RWPE2 (cell line): Measurements from ENCODE around the gene ZNF236.

Source experiments
- ATAC-seq: fragments of 200-7000 bp; cut with Tn5 transposase; 3 replicates; pipeline ENCODE4 v1.9.1; 2021; ENCODE audit warnings: low read depth
- DNase-seq: peaks from one replicate; pipeline ENCODE4 v3.0.0-alpha.2; 2020; ENCODE audit warnings: low spot score
- H3K27ac ChIP-seq: fragments of 450-650 bp; 2 replicates; pipeline ENCODE4 v1.5.1; 2017; ENCODE audit warnings: mild to moderate bottlenecking; ENCODE audit not compliant: poor library complexity, severe bottlenecking
- H3K27me3 ChIP-seq: fragments of 250-450 bp; sonication (Bioruptor Pico); 2 replicates; pipeline ENCODE4 v1.5.1; 2021; ENCODE audit warnings: mild to moderate bottlenecking, moderate library complexity; ENCODE audit not compliant: insufficient read depth, poor library complexity, severe bottlenecking
- H3K36me3 ChIP-seq: fragments of 250-450 bp; sonication (Bioruptor Pico); 2 replicates; pipeline ENCODE4 v1.5.1; 2020; ENCODE audit warnings: low read depth, mild to moderate bottlenecking, moderate library complexity
- H3K4me1 ChIP-seq: fragments of 250-450 bp; sonication (Bioruptor Pico); 2 replicates; pipeline ENCODE4 v1.5.1; 2021; ENCODE audit warnings: mild to moderate bottlenecking, moderate library complexity; ENCODE audit not compliant: insufficient read depth, poor library complexity, severe bottlenecking
- H3K4me3 ChIP-seq: fragments of 250-450 bp; sonication (Bioruptor Pico); 2 replicates; pipeline ENCODE4 v1.5.1; 2021; ENCODE audit warnings: mild to moderate bottlenecking, moderate library complexity; ENCODE audit not compliant: severe bottlenecking
- H3K9me3 ChIP-seq: fragments of 250-450 bp; sonication (Bioruptor Pico); 2 replicates; pipeline ENCODE4 v1.5.1; 2021; ENCODE audit warnings: mild to moderate bottlenecking, moderate library complexity; ENCODE audit not compliant: severe bottlenecking
- CTCF ChIP-seq: fragments of 450-650 bp; IDR thresholded peaks from one replicate; pipeline ENCODE4 v1.5.1; 2017; ENCODE audit warnings: mild to moderate bottlenecking, moderate library complexity; ENCODE audit not compliant: poor library complexity, severe bottlenecking

ZNF236 gene

GRCh38 chr18:76875390-76876325, 53.3 kb downstream of the ZNF236 start:
- no peaks in the 10 kb centered on the region for H3K4me1 ChIP-seq
- no peak overlapping the region for H3K27ac ChIP-seq
- TF ChIP-seq CTCF = peak; percentile 42
- ATAC-seq (0 out of 3 replicates have a peak, but pooled peaks have one; percentile 25), DNase-seq (no peak)
- no peak overlapping the region for H3K4me3 ChIP-seq
- H3K9me3 ChIP-seq = no peaks in the 10 kb centered on the region
- peaks cover 67% of the 10 kb centered on the region for H3K36me3 ChIP-seq
- H3K27me3 ChIP-seq = no peaks in the 10 kb centered on the region

GRCh38 chr18:76878426-76878825, 56.1 kb downstream of the ZNF236 start:
- H3K27me3 ChIP-seq = no peaks in the 10 kb centered on the region
- no peak for DNase-seq

GRCh38 chr18:76880026-76880425, 57.7 kb downstream of the ZNF236 start:
- H3K4me3 ChIP-seq = no peak overlapping the region
- no peak for DNase-seq
- no peaks in the 10 kb centered on the region for H3K4me1 ChIP-seq
- H3K27ac ChIP-seq = no peak overlapping the region
- TF ChIP-seq CTCF = no peak
- H3K9me3 ChIP-seq = no peaks in the 10 kb centered on the region
- no peaks in the 10 kb centered on the region for H3K27me3 ChIP-seq
- H3K36me3 ChIP-seq = peaks cover 79% of the 10 kb centered on the region
- ATAC-seq = no peak

More at GRCh38 chr18:76878426-76878825, 56.1 kb downstream of the ZNF236 start:
- ATAC-seq = no peak
- Histone ChIP-seq H3K36me3 (peaks cover 65% of the 10 kb centered on the region), H3K4me1 (no peaks in the 10 kb centered on the region), H3K9me3 (no peaks in the 10 kb centered on the region), H3K4me3 (no peak overlapping the region), H3K27ac (no peak overlapping the region)
- TF ChIP-seq CTCF = no peak

- no peak for ATAC-seq
Observed at GRCh38 chr18:76881744-76882143, 59.4 kb downstream of the ZNF236 start.

More at GRCh38 chr18:76881744-76882143, 59.4 kb downstream of the ZNF236 start:
- DNase-seq = no peak
- no peaks in the 10 kb centered on the region for H3K27me3 ChIP-seq
- no peak for TF ChIP-seq CTCF
- H3K36me3 ChIP-seq = peaks cover 74% of the 10 kb centered on the region
- H3K9me3 ChIP-seq = no peaks in the 10 kb centered on the region
- H3K4me1 ChIP-seq = no peaks in the 10 kb centered on the region
- H3K4me3 ChIP-seq = no peak overlapping the region
- H3K27ac ChIP-seq = no peak overlapping the region
